ENCODE results near the gene TEX264. TPM values are rescaled to one million over a fixed set of nuclear protein-coding genes. Genes with fewer than 3 reads are reported as not detected.

The TEX264 gene
- total RNA-seq, 1 experiment from 2014 or later, result 46.4 TPM

GRCh38 chr3:51698209-51698608 is 27.2 kb downstream of the TEX264 start:
- Mint-ChIP-seq H3K27ac (ENCODE audit: low read depth, unreplicated experiment) (no peak overlapping the region), H3K4me1 (ENCODE audit: insufficient read depth, unreplicated experiment) (no peaks in the 10 kb centered on the region), H3K36me3 (ENCODE audit: insufficient read depth, unreplicated experiment) (peaks cover 52% of the 10 kb centered on the region), H3K27me3 (ENCODE audit: insufficient read depth, unreplicated experiment) (no peaks in the 10 kb centered on the region), H3K9me3 (ENCODE audit: unreplicated experiment) (no peaks in the 10 kb centered on the region), H3K4me3 (ENCODE audit: unreplicated experiment) (no peak overlapping the region)
- DNase-seq (ENCODE audit: unreplicated experiment), result no peak
- intact Hi-C loops (cut with micrococcal nuclease), result no loop called here
- ChIA-PET CTCF (no interaction called here), POLR2A (no interaction called here)
- no peak for TF ChIP-seq CTCF (IDR thresholded peaks at IDR 0.05; ENCODE audit: unreplicated experiment)
- BruUV-seq (replicated peaks), result no TSS peak

GRCh38 chr3:51700403-51700802 is 29.4 kb downstream of the TEX264 start:
- no peak for TF ChIP-seq CTCF (IDR thresholded peaks at IDR 0.05; ENCODE audit: unreplicated experiment)
- DNase-seq (ENCODE audit: unreplicated experiment), result no peak
- Mint-ChIP-seq H3K36me3 (ENCODE audit: insufficient read depth, unreplicated experiment) (peaks cover 44% of the 10 kb centered on the region), H3K9me3 (ENCODE audit: unreplicated experiment) (no peaks in the 10 kb centered on the region), H3K4me3 (ENCODE audit: unreplicated experiment) (no peak overlapping the region), H3K27me3 (ENCODE audit: insufficient read depth, unreplicated experiment) (no peaks in the 10 kb centered on the region), H3K27ac (ENCODE audit: low read depth, unreplicated experiment) (no peak overlapping the region), H3K4me1 (ENCODE audit: insufficient read depth, unreplicated experiment) (no peaks in the 10 kb centered on the region)
- POLR2A ChIA-PET, result no interaction called here
- no TSS peak for BruUV-seq (replicated peaks)
- intact Hi-C loops (cut with micrococcal nuclease), result no loop called here
- CTCF ChIA-PET, result interaction anchor here (1.0 to 1.5 kb wide), 4 partner anchors 10 to 201 kb away, joined by 3 to 7 read pairs (median 5); partner anchors contain the start of gene DCAF1

GRCh38 chr3:51702156-51702555 is 31.1 kb downstream of the TEX264 start:
- Mint-ChIP-seq H3K27ac (ENCODE audit: low read depth, unreplicated experiment) (no peak overlapping the region), H3K36me3 (ENCODE audit: insufficient read depth, unreplicated experiment) (peaks cover 36% of the 10 kb centered on the region), H3K27me3 (ENCODE audit: insufficient read depth, unreplicated experiment) (no peaks in the 10 kb centered on the region), H3K4me3 (ENCODE audit: unreplicated experiment) (no peak overlapping the region), H3K4me1 (ENCODE audit: insufficient read depth, unreplicated experiment) (no peaks in the 10 kb centered on the region), H3K9me3 (ENCODE audit: unreplicated experiment) (no peaks in the 10 kb centered on the region)
- no peak for TF ChIP-seq CTCF (IDR thresholded peaks at IDR 0.05; ENCODE audit: unreplicated experiment)
- BruUV-seq (replicated peaks), result no TSS peak
- POLR2A ChIA-PET, result no interaction called here
- DNase-seq (ENCODE audit: unreplicated experiment), result no peak
- intact Hi-C loops (cut with micrococcal nuclease), result no loop called here
- CTCF ChIA-PET, result interaction anchor here (0.6 to 1.2 kb wide), 3 partner anchors 18 to 137 kb away, joined by 3 read pairs; no protein-coding TSS in a partner anchor

- no peak overlapping the region for H3K4me3 Mint-ChIP-seq (ENCODE audit: unreplicated experiment)
- DNase-seq (ENCODE audit: unreplicated experiment), result no peak
- TF ChIP-seq CTCF (IDR thresholded peaks at IDR 0.05; ENCODE audit: unreplicated experiment), result no peak
- H3K36me3 Mint-ChIP-seq (ENCODE audit: insufficient read depth, unreplicated experiment), result peaks cover 30% of the 10 kb centered on the region
- H3K27ac Mint-ChIP-seq (ENCODE audit: low read depth, unreplicated experiment), result no peak overlapping the region
- intact Hi-C loops (cut with micrococcal nuclease), result no loop called here
- H3K27me3 Mint-ChIP-seq (ENCODE audit: insufficient read depth, unreplicated experiment), result no peaks in the 10 kb centered on the region
- CTCF ChIA-PET, result interaction anchor here (0.8 to 4.1 kb wide), 3 partner anchors 15 to 24 kb away, joined by 3 to 18 read pairs (median 4); no protein-coding TSS in a partner anchor
- POLR2A ChIA-PET, result no interaction called here
- no peaks in the 10 kb centered on the region for H3K9me3 Mint-ChIP-seq (ENCODE audit: unreplicated experiment)
- no TSS peak for BruUV-seq (replicated peaks)
- no peaks in the 10 kb centered on the region for H3K4me1 Mint-ChIP-seq (ENCODE audit: insufficient read depth, unreplicated experiment)
These were observed 32.2 kb downstream of the TEX264 start for GRCh38 chr3:51703068-51703760.

Data from MCF 10A (cell line).